Pancreas (tissue), 10 donors: ENCODE results near the gene HCFC1. TPM values are rescaled to one million over a fixed set of nuclear protein-coding genes. Genes with fewer than 3 reads are reported as not detected.

Experiments
- ATAC-seq, 4 donors: fragments of 200-7000 bp; cut with Tn5 transposase; one replicate each; pipeline versions ENCODE4 v1.8.0 to v1.9.1; 2020; ENCODE audit warnings: mild to moderate bottlenecking in 4 of 4, moderate library complexity in 4 of 4
- DNase-seq, 6 donors: peaks; one replicate each; pipeline ENCODE4 v3.0.0-alpha.2; 2020
- FAIRE-seq: peaks from 2 replicates; lab custom pipeline; 2012; peaks lifted over from hg19 to GRCh38; lab: Jason Lieb, UNC
- H3K27ac ChIP-seq, 4 donors: fragments of 200-600 bp; sonication (generic); 1 replicate in 3 of 4; 2 replicates in 1 of 4; pipeline versions ENCODE4 v1.5.0 to v1.8.0; 2020
- H3K27me3 ChIP-seq, 4 donors: fragments of 200-600 bp; one replicate each; pipeline ENCODE4 v1.8.0; 2021
- H3K36me3 ChIP-seq, 3 donors: fragments of 200-600 bp; sonication (generic) in 1 of 3; one replicate each; pipeline versions ENCODE4 v1.5.0 to v1.8.0; 2020 to 2021
- H3K4me1 ChIP-seq, 3 donors: fragments of 200-600 bp; one replicate each; pipeline ENCODE4 v1.8.0; 2021
- H3K4me3 ChIP-seq, 4 donors: fragments of 200-600 bp; sonication (generic) in 2 of 4; one replicate each; pipeline versions ENCODE4 v1.5.0 to v1.8.0; 2020 to 2021
- H3K9me3 ChIP-seq, 4 donors: fragments of 200-600 bp; one replicate each; pipeline ENCODE4 v1.8.0; 2021
- CTCF ChIP-seq, 4 donors: fragments of 200-600 bp; sonication (generic) in 3 of 4; IDR thresholded peaks; one replicate each; pipeline versions ENCODE4 v1.5.0 to v1.8.0; 2021; ENCODE audit warnings: antibody characterized with exemption in 4 of 4
- WGBS, 2 donors: extraction: QIAGEN DNeasy Blood & Tissue Kit; methylation state at CpG; one replicate each; pipeline ENCODE4 v1.1.7; 2013; 5-methylcytosine and 5-hydroxymethylcytosine counted together
- intact Hi-C, 3 donors: fragments of 100-400 bp; cut with DNase I; formaldehyde crosslinking; loops; one replicate each; pipeline versions ENCODE4 v1.11.1 to v1.14.2; 2022
- polyA plus RNA-seq, 2 donors: library from polyadenylated mRNA; stranded (reverse); fragments of 200-250 nt; gene quantifications; one replicate each; pipeline ENCODE4 v1.2.3, GENCODE V29; 2013
- total RNA-seq, 6 donors: library from RNA; stranded (reverse); fragmentation: NEBNext Ultra II Directional in 4 of 6; extraction: Animal tissue kit (Norgen Biotek cat#: 25700) in 4 of 6; gene quantifications; one replicate each; pipeline versions ENCODE4 v1.2.1 to v1.2.4, GENCODE V29; 2021 to 2023
- donor health status: healthy with polysubstance abuse.
- donor health status: DM: no; HTN: no; CAD: no; lungs with moderate emphysema.
- donor health status: DM: no; HTN: no; CAD: no.
- donor health status: control.
- donor health status: control.
- donor health status: Bipolar disorder and iron deficiency.
- donor health status: DM: yes; HTN: yes; CAD: no.
- donor health status: DM: no; HTN: no; CAD: no.
- donor health status: DM: no; HTN: no; CAD: no.
- donor health status: DM: yes; HTN: yes; CAD: no.

Gene HCFC1
- total and polyA plus RNA-seq, 8 donors, result 10.4 to 28.4 (median 16.6) TPM

- peaks cover 0 to 2% (median 0%) of the 10 kb centered on the region in 4 donors for H3K27me3 ChIP-seq
- no peaks in the 10 kb centered on the region for H3K36me3 ChIP-seq
- no peak for DNase-seq
- H3K4me1 ChIP-seq, result no peaks in the 10 kb centered on the region
- H3K27ac ChIP-seq, result no peak overlapping the region
- FAIRE-seq, result no peak
- H3K9me3 ChIP-seq, result no peaks in the 10 kb centered on the region
- 68 to 73% methylated on average over 10 of the region's 10 CpGs for WGBS, 2 donors
- ATAC-seq, result no peak
- H3K4me3 ChIP-seq, result no peak overlapping the region
- intact Hi-C loops, result loop anchor here in 1 of 3 donors (10.0 kb wide), 1 partner anchor 64 kb away; no protein-coding TSS in a partner anchor
- TF ChIP-seq CTCF (IDR thresholded peaks at IDR 0.05), result no peak
Measured at GRCh38 chrX:153938226-153938786, 33.3 kb downstream of the HCFC1 start.

- Histone ChIP-seq H3K4me3 (no peak overlapping the region), H3K4me1 (no peaks in the 10 kb centered on the region), H3K27ac (no peak overlapping the region), H3K27me3 (no peaks in the 10 kb centered on the region), H3K9me3 (no peaks in the 10 kb centered on the region), H3K36me3 (no peaks in the 10 kb centered on the region)
- DNase-seq, result no peak
- WGBS, 2 donors, result 89 to 92% methylated on average over 3 of the region's 3 CpGs
- no peak for TF ChIP-seq CTCF (IDR thresholded peaks at IDR 0.05)
- no peak for ATAC-seq
- no peak for FAIRE-seq
- intact Hi-C loops, result loop anchor here in 1 of 3 donors (10.0 kb wide), 1 partner anchor 62 kb away; no protein-coding TSS in a partner anchor
Measured at GRCh38 chrX:153937056-153937455, 34.6 kb downstream of the HCFC1 start.

DNA sequence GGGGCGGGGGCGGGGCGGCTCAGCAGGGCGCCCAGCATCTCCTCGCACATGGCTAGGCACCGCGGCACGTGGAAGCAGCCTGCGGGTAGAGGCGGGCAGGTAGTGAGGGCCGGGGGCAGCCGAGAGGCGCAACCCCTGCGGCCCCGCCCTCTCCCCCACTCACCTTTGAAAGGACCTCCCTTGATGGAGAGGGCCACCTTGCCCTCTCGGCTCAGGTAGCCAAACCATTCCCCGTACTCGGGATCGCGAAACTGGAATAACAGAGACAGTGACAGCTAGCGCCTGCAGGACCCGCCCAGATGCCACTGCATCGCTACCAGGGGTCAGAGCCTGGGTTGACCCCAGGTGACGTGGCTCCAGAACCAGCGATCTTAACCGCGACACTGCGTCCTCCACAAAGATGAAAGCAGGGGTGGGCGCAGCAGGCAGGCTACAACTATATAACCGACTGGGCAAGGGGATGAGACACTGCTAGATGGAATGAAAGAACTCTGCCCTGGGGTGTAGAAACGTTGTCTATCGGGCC, 36.2 kb downstream of the HCFC1 start:
- no peaks in the 10 kb centered on the region for H3K4me1 ChIP-seq
- intact Hi-C loops, result loop anchor here in 1 of 3 donors (10.0 kb wide), 1 partner anchor 61 kb away; no protein-coding TSS in a partner anchor
- ATAC-seq (peak in 3 of 4 donors; percentile 4 to 21 (median 18)), DNase-seq (no peak), FAIRE-seq (no peak)
- H3K27me3 ChIP-seq, result no peaks in the 10 kb centered on the region
- no peaks in the 10 kb centered on the region for H3K9me3 ChIP-seq
- WGBS, 2 donors, result 6 to 15% methylated on average over 26 of the region's 32 CpGs
- peak overlapping the region; percentile 23 to 77 (median 68) for H3K4me3 ChIP-seq
- no peaks in the 10 kb centered on the region for H3K36me3 ChIP-seq
- H3K27ac ChIP-seq, result no peak overlapping the region
- no peak for TF ChIP-seq CTCF (IDR thresholded peaks at IDR 0.05)

DNA sequence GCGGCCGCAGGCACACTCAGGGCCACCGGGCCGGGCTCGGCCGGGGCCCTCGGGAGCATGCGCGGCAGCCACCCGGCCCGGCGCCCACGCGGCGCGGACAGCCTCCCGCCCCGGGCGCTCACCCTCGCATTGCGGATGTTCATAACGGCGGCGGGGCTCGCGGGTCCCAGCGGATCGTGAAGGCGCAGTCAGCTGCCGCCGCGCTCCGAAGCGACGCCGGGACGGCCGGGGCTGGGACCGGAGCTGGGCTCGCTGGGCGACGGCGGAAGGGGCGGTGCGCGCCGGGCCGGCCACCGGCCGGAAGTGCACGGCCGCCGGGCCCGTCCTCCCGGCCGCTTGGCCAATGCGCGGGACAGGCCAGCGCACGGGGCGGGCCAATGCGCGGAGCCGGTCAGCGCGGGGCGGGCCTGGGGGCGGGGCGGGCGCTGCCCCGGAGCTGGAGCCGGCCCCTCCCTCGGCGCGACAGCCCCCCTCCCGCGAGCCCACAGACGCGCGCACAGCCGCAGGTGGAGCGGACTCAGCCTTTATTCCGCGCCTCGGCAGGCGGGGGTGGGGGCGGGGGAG, 36.8 kb downstream of the HCFC1 start, which contains the start of gene NAA10:
Gene NAA10 (minus strand): TSS at position 276 of the 564 bp plus-strand sequence. CDS start 133 bp downstream, at position 143.
- 0 to 9% methylated on average over 42 to 73 of the region's 87 CpGs for WGBS, 2 donors
- intact Hi-C loops, result loop anchor here in 1 of 3 donors (10.0 kb wide), 1 partner anchor 60 kb away; no protein-coding TSS in a partner anchor
- FAIRE-seq, result no peak

More for the DNA sequence above, 36.8 kb downstream of the HCFC1 start, which contains the start of gene NAA10:
- peak within 1 kb of the TSS; percentile 57 to 77 (median 68) for H3K4me3 ChIP-seq
- ATAC-seq (peak; percentile 96 to 98 (median 97)), DNase-seq (peak; percentile 71 to 87 (median 82))
- no peaks in the 10 kb centered on the region for H3K4me1 ChIP-seq
- no peaks in the 10 kb centered on the region for H3K27me3 ChIP-seq
- no peak within 1 kb of the TSS for H3K27ac ChIP-seq
- H3K9me3 ChIP-seq, result no peaks in the 10 kb centered on the region
- no peaks in the 10 kb centered on the region for H3K36me3 ChIP-seq
- TF ChIP-seq CTCF (IDR thresholded peaks at IDR 0.05), result no peak
